ENCODE measurements around the gene PHACTR3.
A peak's percentile ranks its signal among the peaks of the same experiment; 100 is the strongest.

The PHACTR3 gene

DNA sequence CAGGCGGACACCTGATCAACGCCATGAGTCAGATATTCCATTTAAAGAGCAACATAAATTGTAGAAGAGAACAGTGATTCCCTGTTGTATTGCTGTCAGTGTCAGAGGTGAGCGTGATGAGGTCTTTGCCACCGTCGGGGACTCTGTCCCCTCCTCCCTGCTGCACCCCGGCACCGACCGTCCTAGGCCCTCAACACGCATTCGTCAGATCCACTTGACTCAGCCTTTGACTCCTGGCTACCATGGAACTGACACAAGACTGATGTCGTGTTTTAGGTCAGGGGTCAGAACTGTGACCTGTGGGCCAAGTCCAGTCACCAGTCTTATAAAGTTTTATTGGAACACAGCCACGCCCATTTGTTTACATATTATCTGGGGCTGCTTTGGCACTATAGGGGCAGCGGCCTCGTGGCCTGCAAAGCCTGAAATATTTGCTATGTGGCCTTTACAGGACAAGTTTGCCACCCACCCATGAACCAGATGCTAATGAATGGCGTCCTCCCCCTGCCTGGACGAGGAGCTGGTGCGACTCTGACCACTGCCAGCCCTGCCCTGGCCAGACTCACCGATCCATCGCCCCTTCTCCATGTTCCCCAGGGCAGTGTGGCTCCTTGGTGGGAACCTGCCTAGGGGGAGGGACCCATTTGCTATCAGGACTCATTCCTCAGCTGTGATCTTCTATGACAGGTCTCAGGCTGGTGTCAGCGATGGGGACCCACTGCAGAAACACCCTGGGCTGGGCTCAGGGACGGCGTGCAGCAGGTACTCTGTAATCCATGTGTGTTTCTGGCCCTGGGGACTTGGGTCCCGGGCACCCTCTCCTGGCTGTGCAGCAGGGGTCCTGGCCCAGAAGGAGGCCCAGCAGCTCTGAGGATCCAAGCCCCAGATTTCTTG is 37.5 kb upstream of the PHACTR3 start:
- Histone ChIP-seq H3K4me1 (ENCODE audit: control insufficient read depth, insufficient read depth, low read length) (peaks cover 4% of the 10 kb centered on the region), H3K9me3 (ENCODE audit: control insufficient read depth, low read length) (no peaks in the 10 kb centered on the region), H3K27me3 (ENCODE audit: control insufficient read depth, insufficient read depth, low read length) (peaks cover 1% of the 10 kb centered on the region), H3K4me3 (ENCODE audit: low read length) (no peak overlapping the region), H3K36me3 (ENCODE audit: control insufficient read depth, insufficient read depth, low read length) (no peaks in the 10 kb centered on the region), H3K9ac (ENCODE audit: low read length) (no peak overlapping the region)

DNA sequence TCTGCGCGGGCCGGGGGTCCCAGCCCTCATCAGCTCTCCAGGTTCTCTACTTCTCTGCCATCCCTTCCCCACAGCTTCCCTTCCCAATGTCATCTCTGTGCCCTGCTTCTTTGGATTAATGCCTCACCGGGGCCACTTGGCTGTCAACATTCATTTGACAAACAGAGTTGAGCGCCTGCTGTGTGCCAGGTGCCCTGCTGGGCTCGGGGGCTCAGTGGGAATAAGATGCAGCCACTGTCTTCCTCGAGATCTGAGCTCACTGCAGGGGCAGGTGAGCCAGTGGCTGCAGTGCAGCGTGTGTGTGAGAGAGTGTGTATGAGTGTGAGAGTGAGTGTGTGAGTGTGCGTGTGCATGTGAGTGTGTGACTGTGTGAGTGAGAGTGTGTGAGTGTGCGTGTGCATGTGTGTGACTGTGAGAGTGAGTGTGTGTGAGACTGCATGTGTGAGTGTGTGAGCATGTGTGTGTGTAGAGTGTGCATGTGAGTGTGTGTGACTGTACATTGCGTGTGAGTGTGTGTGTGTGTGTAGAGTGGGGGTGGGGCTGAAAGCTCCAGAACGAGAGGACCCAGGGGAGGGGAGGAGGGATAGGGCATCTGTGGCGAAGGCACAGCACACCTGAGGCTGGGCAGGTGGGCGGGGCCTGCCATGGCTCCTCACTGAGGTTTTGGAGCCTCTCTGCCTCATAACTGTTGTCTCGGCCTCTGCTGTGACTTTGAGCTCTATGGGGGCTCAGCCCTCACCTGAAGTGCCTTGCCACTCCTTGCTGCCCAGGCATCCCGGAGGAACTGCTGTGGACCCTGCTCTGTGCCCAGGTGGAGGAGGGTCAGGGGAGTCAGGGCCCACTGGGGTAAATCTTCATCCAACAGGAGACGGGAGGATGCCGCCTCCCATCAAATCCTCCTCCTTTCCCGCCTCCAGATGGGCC is 36.5 kb upstream of the PHACTR3 start:
- Histone ChIP-seq H3K9ac (ENCODE audit: low read length) (no peak overlapping the region), H3K36me3 (ENCODE audit: control insufficient read depth, insufficient read depth, low read length) (no peaks in the 10 kb centered on the region), H3K4me3 (ENCODE audit: low read length) (no peak overlapping the region), H3K27me3 (ENCODE audit: control insufficient read depth, insufficient read depth, low read length) (peaks cover 4% of the 10 kb centered on the region), H3K4me1 (ENCODE audit: control insufficient read depth, insufficient read depth, low read length) (peaks cover 7% of the 10 kb centered on the region), H3K9me3 (ENCODE audit: control insufficient read depth, low read length) (no peaks in the 10 kb centered on the region)

DNA sequence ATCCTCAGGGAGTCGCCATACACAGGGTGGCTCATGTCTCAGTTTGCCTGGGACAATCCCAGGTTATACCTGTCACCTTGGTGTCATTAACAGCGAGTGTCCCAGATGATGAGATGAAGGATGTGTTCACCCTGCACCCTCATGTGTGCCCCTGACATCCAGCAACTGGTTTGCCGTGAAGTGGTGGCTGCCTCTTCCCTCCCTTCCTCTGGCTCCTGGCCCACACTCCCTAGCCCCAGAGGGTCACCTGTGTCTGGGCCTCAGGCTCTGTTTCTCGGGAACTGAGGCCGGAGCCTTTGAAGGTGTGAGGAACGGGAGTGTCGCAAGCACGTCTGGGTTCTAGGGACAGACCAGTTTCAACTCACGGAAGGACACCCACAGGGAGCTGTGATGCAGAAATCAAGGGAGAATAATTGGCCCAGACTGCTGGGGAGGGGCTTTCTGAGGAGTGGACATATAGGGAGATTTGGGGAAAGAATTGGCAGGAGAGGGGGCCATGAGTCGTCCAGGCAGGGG is 35.8 kb upstream of the PHACTR3 start:
- no peak overlapping the region for H3K9ac ChIP-seq (ENCODE audit: low read length)
- peaks cover 7% of the 10 kb centered on the region for H3K4me1 ChIP-seq (ENCODE audit: control insufficient read depth, insufficient read depth, low read length)
- no peaks in the 10 kb centered on the region for H3K9me3 ChIP-seq (ENCODE audit: control insufficient read depth, low read length)
- no peaks in the 10 kb centered on the region for H3K36me3 ChIP-seq (ENCODE audit: control insufficient read depth, insufficient read depth, low read length)
- no peak overlapping the region for H3K4me3 ChIP-seq (ENCODE audit: low read length)
- H3K27me3 ChIP-seq (ENCODE audit: control insufficient read depth, insufficient read depth, low read length), result peaks cover 4% of the 10 kb centered on the region

DNA sequence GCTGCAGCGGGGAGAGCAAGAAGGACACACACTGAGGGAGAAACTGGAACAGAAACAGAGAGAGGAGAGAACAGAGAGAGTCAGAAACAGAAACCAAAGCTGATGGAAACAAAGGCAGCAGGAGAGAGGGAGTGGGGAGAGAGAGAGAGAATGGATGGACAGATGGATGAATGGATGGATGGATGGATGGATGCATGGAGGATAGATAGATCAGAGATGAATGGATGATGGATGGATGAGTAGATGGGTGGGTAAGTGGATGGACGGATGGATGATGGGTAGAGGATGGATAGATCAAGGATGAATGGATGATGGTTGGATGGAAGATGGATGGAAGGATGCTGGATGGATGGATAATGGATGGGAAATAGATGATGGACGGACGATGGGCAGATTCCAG is 35.0 kb upstream of the PHACTR3 start:
- H3K36me3 ChIP-seq (ENCODE audit: control insufficient read depth, insufficient read depth, low read length), result no peaks in the 10 kb centered on the region
- H3K4me3 ChIP-seq (ENCODE audit: low read length), result no peak overlapping the region
- no peak overlapping the region for H3K9ac ChIP-seq (ENCODE audit: low read length)
- H3K4me1 ChIP-seq (ENCODE audit: control insufficient read depth, insufficient read depth, low read length), result peaks cover 7% of the 10 kb centered on the region
- peaks cover 4% of the 10 kb centered on the region for H3K27me3 ChIP-seq (ENCODE audit: control insufficient read depth, insufficient read depth, low read length)
- H3K9me3 ChIP-seq (ENCODE audit: control insufficient read depth, low read length), result no peaks in the 10 kb centered on the region

DNA sequence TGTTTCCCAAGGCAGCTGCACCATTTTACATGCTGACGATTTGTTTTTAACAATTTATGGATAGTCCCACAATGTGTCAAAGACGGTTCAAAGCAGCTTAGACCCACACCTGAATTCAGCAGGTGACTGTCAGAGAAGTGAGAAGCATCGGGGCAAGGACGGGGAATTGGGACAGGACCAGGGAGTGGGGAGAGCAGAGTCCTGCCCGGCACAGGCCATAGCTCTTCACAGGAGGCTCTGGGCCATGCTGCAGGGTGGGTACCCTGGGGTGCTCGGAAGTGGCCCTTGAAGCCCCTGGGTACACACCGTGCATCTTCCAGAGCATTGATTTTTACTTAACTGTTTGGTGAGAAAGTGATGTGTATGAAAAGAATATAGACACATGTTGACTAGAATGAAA is 33.2 kb upstream of the PHACTR3 start:
- peaks cover 10% of the 10 kb centered on the region for H3K27me3 ChIP-seq (ENCODE audit: control insufficient read depth, insufficient read depth, low read length)

DNA sequence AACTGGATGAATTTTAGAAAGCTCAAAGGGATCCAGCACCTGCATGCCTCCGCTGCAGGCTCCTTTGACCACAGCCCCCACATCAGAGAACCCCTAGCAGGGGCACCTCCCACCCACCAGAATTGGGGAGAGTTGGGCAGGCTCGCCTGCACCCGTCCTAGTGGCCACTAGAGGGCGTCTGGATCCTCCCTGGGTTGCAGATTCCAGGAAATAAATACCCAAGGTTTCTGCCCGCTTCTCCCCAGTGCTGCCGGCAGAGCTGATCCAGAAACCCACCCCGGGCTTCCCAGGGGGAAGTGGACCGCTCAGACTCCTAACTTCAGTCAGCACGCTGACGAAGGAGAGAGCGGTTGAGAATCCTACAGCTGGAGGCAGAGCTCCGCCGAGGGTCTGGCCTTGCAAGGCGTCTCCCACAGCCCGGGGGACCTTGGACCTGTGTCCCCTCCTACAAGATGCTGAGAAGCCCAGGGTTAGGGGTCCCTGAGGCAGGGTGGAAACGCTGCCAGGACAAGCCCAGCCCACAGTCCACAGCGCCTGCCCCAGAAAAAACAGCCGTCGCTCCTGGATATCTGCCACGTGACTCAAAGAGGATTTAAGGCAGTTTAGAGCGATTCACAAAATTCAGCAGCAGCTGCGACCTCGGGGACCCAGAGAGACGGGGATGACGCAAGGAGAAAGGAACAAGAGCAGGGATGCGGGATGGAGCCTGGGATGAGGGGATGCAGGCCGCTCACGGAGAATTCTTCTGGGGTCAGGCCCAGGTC is 32.6 kb upstream of the PHACTR3 start:
- H3K9me3 ChIP-seq (ENCODE audit: control insufficient read depth, low read length), result no peaks in the 10 kb centered on the region
- H3K4me3 ChIP-seq (ENCODE audit: low read length), result peak overlapping the region; percentile 28
- peak overlapping the region; percentile 68 for H3K9ac ChIP-seq (ENCODE audit: low read length)
- peaks cover 16% of the 10 kb centered on the region for H3K27me3 ChIP-seq (ENCODE audit: control insufficient read depth, insufficient read depth, low read length)
- peaks cover 7% of the 10 kb centered on the region for H3K4me1 ChIP-seq (ENCODE audit: control insufficient read depth, insufficient read depth, low read length)
- H3K36me3 ChIP-seq (ENCODE audit: control insufficient read depth, insufficient read depth, low read length), result no peaks in the 10 kb centered on the region

More for the DNA sequence above, 33.2 kb upstream of the PHACTR3 start:
- Histone ChIP-seq H3K9me3 (ENCODE audit: control insufficient read depth, low read length) (no peaks in the 10 kb centered on the region), H3K9ac (ENCODE audit: low read length) (no peak overlapping the region), H3K36me3 (ENCODE audit: control insufficient read depth, insufficient read depth, low read length) (no peaks in the 10 kb centered on the region), H3K4me1 (ENCODE audit: control insufficient read depth, insufficient read depth, low read length) (peaks cover 7% of the 10 kb centered on the region), H3K4me3 (ENCODE audit: low read length) (no peak overlapping the region)

DNA sequence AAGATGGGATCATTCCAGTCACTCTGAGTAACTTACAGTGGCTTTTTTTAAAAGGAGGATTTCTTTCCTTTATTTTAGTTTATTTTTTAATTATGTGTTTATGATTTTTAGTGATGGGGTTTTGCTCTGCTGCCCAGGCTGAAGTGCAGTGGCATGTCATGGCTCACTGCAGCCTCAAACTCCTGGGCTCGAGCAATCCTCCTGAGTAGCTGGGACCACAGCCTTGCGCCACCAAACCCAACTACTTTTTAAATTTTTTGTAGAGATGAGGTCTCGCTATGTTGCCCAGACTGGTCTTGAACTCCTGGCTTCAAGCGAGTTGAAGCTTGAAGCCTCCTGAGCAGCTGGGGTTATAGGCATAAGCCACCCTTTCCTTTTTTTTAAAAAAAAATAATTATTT is 31.8 kb upstream of the PHACTR3 start:
- H3K4me3 ChIP-seq (ENCODE audit: low read length), result no peak overlapping the region
- H3K27me3 ChIP-seq (ENCODE audit: control insufficient read depth, insufficient read depth, low read length), result peaks cover 19% of the 10 kb centered on the region

DNA sequence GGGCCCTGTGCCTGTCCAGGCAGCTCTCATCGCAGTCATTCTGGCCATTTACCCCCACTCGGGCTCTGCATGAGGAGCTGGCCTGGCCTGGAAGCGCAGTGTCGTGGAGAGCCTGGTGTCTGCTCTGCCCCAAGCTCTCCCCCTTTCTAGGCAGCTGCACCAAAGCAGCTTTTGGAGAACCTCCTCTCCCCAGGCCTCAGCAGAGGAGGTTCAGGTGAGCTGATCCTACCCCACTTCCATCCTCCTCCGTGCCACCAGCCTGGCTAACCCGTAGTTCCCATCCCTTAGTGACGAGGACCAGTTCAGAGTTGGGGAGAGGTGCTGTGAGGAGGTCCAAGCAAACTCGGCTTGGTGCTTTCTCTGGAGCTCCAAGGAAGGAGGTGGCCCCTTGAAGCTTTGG is 30.5 kb upstream of the PHACTR3 start:
- no peak overlapping the region for H3K4me3 ChIP-seq (ENCODE audit: low read length)
- H3K27me3 ChIP-seq (ENCODE audit: control insufficient read depth, insufficient read depth, low read length), result peaks cover 26% of the 10 kb centered on the region
- no peaks in the 10 kb centered on the region for H3K9me3 ChIP-seq (ENCODE audit: control insufficient read depth, low read length)
- no peak overlapping the region for H3K9ac ChIP-seq (ENCODE audit: low read length)
- no peaks in the 10 kb centered on the region for H3K36me3 ChIP-seq (ENCODE audit: control insufficient read depth, insufficient read depth, low read length)
- peaks cover 7% of the 10 kb centered on the region for H3K4me1 ChIP-seq (ENCODE audit: control insufficient read depth, insufficient read depth, low read length)

More for the DNA sequence above, 31.8 kb upstream of the PHACTR3 start:
- Histone ChIP-seq H3K36me3 (ENCODE audit: control insufficient read depth, insufficient read depth, low read length) (no peaks in the 10 kb centered on the region), H3K4me1 (ENCODE audit: control insufficient read depth, insufficient read depth, low read length) (peaks cover 7% of the 10 kb centered on the region), H3K9me3 (ENCODE audit: control insufficient read depth, low read length) (no peaks in the 10 kb centered on the region), H3K9ac (ENCODE audit: low read length) (no peak overlapping the region)

DNA sequence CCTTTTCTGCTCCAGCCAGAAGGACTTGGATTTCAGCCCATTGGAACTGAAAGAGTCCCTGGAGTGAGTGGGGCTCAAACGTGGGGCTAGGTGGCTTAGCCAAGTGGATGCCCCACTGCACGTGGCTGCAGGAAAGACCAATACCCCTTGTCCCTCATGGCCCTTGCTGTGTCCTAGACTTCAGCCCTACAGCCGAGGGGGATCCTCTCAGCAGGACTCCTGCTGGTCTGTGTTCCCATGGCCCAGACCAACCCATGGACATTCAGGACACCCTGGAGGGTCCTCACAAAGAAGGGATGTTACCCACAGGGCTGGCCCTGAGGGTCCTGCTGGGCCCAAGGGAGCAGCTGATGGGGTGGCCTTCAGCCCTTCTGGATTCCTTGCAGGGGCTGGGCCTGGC is 30.0 kb upstream of the PHACTR3 start:
- H3K36me3 ChIP-seq (ENCODE audit: control insufficient read depth, insufficient read depth, low read length), result no peaks in the 10 kb centered on the region
- H3K9ac ChIP-seq (ENCODE audit: low read length), result no peak overlapping the region
- H3K27me3 ChIP-seq (ENCODE audit: control insufficient read depth, insufficient read depth, low read length), result peaks cover 26% of the 10 kb centered on the region
- H3K9me3 ChIP-seq (ENCODE audit: control insufficient read depth, low read length), result no peaks in the 10 kb centered on the region
- peaks cover 7% of the 10 kb centered on the region for H3K4me1 ChIP-seq (ENCODE audit: control insufficient read depth, insufficient read depth, low read length)
- H3K4me3 ChIP-seq (ENCODE audit: low read length), result no peak overlapping the region

DNA sequence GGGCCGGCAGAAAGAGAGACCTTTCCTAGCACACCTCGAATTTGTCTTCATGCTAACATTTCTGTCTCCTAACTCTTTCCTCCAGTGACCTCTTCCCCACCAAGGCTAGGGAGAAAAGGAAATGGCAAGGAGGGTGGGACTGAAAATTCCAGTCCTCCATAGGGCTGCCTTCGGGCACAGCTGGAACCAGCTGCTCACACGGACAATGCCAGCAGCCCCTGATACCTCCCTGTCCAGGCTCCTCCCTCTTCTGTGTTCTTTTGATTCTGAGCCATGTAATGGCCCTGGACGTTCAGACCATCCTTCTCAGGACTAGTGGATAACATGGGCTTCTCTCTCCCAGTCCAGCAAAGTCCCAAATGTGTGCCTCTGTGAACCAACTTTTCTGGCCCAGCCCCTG is 29.1 kb upstream of the PHACTR3 start:
- H3K27me3 ChIP-seq (ENCODE audit: control insufficient read depth, insufficient read depth, low read length), result peaks cover 31% of the 10 kb centered on the region
- H3K4me3 ChIP-seq (ENCODE audit: low read length), result no peak overlapping the region
- H3K36me3 ChIP-seq (ENCODE audit: control insufficient read depth, insufficient read depth, low read length), result no peaks in the 10 kb centered on the region
- H3K9me3 ChIP-seq (ENCODE audit: control insufficient read depth, low read length), result no peaks in the 10 kb centered on the region
- H3K9ac ChIP-seq (ENCODE audit: low read length), result no peak overlapping the region
- H3K4me1 ChIP-seq (ENCODE audit: control insufficient read depth, insufficient read depth, low read length), result peaks cover 7% of the 10 kb centered on the region

DNA sequence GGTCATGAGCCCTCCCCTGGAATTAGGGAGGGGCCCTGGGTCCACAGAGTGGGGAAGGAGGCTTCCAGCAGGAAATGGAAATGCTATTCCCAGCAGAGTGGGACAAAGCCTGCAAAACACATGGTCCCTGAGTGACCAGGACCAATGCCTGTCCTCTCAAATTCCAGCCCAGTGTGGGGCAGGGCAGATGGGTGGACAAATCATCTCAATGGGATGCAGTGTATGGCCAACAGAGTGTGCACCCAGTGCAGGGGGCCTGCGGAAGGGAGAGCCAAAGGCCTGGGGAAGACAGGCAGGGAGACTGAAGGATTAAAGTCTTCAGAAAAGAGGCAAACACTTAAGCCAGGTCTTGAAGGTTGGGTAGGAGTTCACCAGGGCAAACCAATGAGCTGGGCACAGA is 28.7 kb upstream of the PHACTR3 start:
- Histone ChIP-seq H3K9ac (ENCODE audit: low read length) (no peak overlapping the region), H3K4me1 (ENCODE audit: control insufficient read depth, insufficient read depth, low read length) (peaks cover 7% of the 10 kb centered on the region), H3K27me3 (ENCODE audit: control insufficient read depth, insufficient read depth, low read length) (peaks cover 31% of the 10 kb centered on the region), H3K4me3 (ENCODE audit: low read length) (no peak overlapping the region), H3K9me3 (ENCODE audit: control insufficient read depth, low read length) (no peaks in the 10 kb centered on the region), H3K36me3 (ENCODE audit: control insufficient read depth, insufficient read depth, low read length) (no peaks in the 10 kb centered on the region)

All from mucosa of stomach (tissue), 1 donor.